ENCODE measurements around the gene RPL12.

The RPL12 gene

DNA sequence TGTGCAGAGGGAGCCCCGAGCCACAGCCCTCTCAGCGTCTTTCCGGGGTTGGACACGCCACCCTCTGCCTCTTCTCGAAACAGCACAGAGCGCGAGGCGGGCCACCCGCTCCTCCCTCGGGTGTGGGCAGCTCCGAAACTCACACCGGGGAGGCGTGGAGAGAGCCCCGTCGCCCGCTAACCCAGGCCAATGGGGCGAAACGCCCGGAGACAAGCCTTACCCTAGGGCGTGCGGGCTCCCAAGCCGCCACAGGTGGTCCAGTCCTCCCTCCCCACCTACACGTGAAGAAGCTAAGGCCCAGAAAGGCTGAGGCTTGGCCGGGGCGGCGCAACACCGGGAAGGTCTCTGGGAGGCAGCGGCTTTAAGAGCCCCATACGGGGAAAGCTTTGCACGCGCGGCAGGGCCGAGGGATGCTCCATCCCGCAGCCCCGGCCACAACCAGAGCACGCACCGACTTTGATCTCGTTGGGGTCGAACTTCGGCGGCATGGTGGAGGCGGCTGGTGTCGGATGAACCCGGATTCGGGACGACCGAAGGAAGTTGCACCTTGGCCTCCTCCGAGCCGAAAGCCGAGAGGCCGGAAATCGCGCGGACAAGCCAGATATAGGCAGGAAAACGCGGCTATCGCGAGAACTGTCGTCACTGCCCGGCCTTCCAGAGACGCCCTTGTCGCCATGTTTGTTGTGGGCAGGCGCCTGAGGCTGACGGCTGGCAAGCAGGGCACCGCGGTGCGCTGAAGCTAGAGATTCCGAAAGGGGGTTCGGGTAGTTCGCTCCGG is at the start of gene RPL12, which contains the start of gene LRSAM1:
Gene RPL12, minus strand, starts transcription at position 577 of the 778 bp plus-strand sequence. Its CDS starts 89 bp downstream, at position 488.
Gene LRSAM1, plus strand, starts transcription at position 681 of the 778 bp plus-strand sequence. CDS start 3,018 bp downstream, outside the sequence.
- peak; percentile 84 to 93 for DNase-seq

- no peak for DNase-seq
Measured at GRCh38 chr9:127500862-127501261, 49.7 kb upstream of the RPL12 start.

- DNase-seq = no peak
Measured at GRCh38 chr9:127500399-127500798, 49.2 kb upstream of the RPL12 start.

DNA sequence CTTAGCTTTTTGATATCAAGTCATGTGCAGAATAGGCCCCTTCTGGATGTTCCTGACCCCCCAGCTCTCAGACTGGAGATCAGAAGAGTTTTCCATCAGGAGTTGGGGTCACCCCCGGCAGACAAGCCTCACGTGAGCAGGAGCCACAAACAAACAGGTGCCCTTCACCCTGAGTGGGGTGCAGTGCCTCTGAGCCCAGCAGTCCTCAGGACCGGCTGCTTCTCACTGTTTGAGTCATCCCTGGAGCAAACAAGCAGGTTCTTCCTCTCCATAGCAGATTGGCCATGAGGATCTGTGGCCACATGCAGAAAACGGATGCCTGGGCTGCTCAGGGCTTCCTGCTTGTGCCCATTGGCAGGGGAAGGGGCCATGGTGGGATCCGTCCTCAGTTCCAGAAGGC is 47.1 kb upstream of the RPL12 start:
- DNase-seq = no peak

DNA sequence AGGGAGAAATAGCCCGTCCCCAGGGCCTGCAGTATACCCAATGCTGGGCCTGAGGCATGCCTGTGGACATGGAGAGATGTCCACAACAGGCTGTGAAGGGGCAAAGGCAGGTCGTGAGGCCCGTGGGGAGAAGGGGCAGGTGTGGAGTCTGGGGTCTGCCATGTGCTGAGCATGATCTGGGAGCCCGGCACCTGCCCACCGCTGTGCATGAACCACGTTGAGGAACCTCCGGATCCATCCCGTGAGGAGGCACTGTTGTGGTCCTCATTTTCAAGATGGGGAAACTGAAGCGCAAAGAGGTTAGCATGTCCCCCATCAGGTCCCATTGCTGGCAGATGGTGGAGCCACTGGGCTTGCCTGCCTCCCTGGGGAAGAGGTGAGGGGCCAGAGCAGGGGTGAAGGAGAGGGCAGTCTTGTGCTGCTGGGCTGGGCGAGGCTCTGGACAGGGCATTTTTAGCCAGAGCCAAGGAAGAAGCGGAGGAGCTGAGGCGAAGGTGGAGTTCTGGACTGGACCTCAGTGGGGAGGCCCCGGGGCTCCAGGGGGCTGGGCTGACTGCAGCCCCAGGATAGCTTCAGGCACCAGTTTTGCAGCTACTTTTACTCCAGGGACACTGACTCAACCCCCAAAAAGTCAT is 46.6 kb upstream of the RPL12 start:
- DNase-seq = no peak

- no peak for DNase-seq
Measured at GRCh38 chr9:127496974-127497373, 45.8 kb upstream of the RPL12 start.

- DNase-seq = no peak
Measured at GRCh38 chr9:127495884-127496555, 44.8 kb upstream of the RPL12 start.

DNA sequence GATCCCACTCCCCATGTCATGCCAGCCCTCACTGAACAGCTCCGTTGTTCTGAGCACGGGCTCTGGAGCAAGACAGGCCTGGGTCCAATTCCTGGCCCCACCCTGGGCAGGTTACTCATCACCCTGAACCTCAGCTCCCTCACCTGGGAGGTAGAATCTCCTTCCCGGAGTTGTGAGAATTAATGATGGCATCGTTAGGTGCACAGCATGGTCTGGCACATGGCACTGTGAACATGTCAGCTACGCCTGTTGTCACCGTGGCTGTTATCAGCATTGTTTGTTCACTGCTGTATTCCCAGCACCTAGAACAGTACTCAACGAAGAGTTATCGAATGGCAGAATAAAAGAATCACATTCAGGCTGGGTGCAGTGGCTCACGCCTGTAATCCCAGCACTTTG is 43.1 kb upstream of the RPL12 start:
- no peak for DNase-seq

- no peak for DNase-seq
Measured at GRCh38 chr9:127493592-127494303, 42.5 kb upstream of the RPL12 start.

- DNase-seq = no peak
Measured at GRCh38 chr9:127492616-127493015, 41.4 kb upstream of the RPL12 start.

GRCh38 chr9:127491516-127491915 is 40.3 kb upstream of the RPL12 start:
- DNase-seq = no peak

DNA sequence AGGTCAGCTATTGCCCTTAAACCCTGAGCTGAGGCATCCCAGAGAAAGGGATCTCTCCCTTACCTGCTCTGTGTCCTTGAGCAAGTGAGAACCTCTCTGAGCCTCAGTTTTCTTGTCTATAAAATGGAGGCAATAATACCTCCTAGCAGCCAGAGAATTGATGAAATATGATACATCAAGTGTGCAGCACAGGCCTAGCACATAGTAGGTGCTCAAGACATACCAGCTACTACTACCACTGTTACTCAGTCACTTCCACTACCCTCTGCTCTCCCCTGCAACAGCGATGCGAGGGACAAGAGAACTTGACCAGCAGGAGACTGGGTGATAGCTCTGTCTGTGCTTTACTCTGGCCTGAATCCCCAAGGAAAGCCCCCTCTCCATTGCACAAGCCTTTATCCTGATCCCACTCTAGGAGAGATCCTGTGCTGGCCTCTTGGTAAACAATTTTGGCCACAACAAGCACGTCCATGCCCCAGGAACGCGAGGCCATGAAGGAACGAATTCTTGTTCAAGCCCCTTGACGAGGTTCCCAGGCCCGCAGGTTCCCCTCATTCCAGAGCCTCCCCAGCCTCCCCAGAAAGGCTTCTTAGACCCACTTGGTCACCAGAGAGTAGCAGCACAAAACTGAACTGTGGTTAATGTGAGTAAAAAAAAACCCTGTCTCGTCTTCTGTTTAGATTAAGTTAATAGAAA is 39.5 kb upstream of the RPL12 start:
- no peak for DNase-seq

- DNase-seq = no peak
Measured at GRCh38 chr9:127489471-127490115, 38.4 kb upstream of the RPL12 start.

- no peak for DNase-seq
Measured at GRCh38 chr9:127488946-127489345, 37.7 kb upstream of the RPL12 start.

- DNase-seq = no peak
Measured at GRCh38 chr9:127485995-127486394, 34.8 kb upstream of the RPL12 start.

- DNase-seq = no peak
Measured at GRCh38 chr9:127482662-127483061, 31.5 kb upstream of the RPL12 start.

GRCh38 chr9:127479507-127480081 is 28.4 kb upstream of the RPL12 start:
- DNase-seq = no peak

GRCh38 chr9:127474592-127474991 is 23.4 kb upstream of the RPL12 start:
- no peak for DNase-seq

DNA sequence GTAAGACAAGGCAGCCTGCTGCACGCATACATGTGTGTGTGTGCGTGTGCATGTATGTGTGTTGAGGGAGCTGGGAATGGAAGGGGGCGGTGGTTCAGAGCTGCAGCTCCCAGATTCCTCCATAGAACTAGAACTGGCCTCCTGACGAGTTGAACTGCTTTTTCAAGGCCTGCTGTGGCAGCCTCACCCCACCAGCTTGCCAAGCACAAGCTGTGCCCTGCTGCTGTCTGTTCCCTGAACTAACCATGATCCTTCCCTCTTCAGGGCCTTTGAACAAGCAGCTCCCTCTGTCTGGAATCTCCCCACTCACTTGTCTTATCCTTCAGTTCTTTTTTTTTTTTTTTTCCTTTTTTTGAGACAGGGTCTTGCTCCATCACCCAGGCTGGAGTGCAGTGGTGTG is 22.7 kb upstream of the RPL12 start:
- no peak for DNase-seq

DNA sequence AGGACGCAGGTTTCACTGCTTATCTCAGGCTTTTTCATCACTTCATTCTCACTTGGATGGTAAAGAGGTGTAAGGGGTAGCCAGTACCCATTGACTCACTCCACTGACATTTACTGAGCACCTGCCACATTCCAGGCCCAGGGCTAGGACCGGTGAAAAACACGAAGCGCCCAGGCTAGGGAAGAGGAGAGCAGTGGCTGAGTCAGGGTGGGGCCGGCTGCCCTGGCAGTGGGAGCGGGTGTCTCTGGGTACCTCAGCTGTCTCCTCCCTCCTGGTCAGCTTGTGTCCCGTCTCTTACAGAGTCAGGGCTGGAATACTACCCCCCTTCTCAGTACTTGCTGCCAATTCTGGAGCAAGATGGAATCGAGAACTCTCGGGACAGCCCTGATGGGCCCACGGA is 22.3 kb upstream of the RPL12 start:
- no peak for DNase-seq

DNA sequence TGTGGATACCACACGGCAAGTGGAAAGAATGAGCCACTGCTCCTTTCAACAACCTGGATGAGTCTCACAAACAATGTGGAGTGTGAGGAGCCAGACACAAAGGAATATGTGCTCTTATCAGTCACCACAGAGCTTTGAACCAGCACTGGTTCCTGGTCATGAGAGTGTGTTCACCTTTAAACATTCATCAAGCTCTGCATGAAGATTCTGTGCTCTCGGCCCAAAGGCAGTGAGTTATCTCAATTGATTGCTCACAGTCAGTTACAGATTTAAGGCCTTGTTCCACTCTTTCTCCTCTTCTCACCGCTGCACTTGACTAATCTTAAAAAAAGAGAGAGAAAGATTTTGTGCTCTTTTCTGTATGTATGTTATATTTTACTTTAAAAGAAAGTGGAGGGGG is 19.5 kb upstream of the RPL12 start:
- DNase-seq = no peak

DNA sequence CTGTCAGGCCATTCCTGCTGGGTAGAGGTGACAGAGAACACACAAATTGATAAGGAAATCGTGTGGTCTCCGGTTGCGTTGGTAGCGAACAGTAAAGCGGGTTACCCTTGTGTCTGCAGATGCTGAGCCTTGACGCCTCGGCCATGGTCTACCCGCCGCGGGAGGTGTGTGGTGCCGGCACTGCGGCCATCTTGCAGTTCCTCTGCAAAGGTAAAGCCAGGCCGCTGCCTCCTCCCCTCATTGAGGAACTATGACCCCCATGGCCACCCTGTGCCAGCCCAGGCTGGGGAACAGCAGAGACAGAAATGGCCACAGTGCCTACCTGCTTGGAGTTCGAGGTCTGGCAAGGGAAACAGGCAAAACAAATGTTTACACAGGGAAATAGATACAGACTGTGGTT is 16.4 kb upstream of the RPL12 start:
- DNase-seq = peak; percentile 88 to 92

Data from NCI-H526 (cell line).